Body of pancreas (tissue), 4 donors: ENCODE results near the gene TMEM250.

Experiments
- CTCF ChIP-seq, 7 experiments: fragments of 450-650 bp in 4 of 7; fragments of 200-600 bp in 3 of 7; sonication (generic) in 3 of 7; IDR thresholded peaks; one replicate each; pipeline ENCODE4 v1.5.1; 2016 to 2019; ENCODE audit warnings: antibody characterized with exemption in 7 of 7
- POLR2A ChIP-seq, 3 donors: fragments of 450-650 bp; IDR thresholded peaks; one replicate each; pipeline ENCODE4 v1.6.1; 2016; ENCODE audit warnings: antibody characterized with exemption in 3 of 3, mild to moderate bottlenecking in 2 of 3

GRCh38 chr9:136074706-136075105 is 44.0 kb downstream of the TMEM250 start:
- TF ChIP-seq POLR2A (IDR thresholded peaks at IDR 0.05) (no peak), CTCF (IDR thresholded peaks at IDR 0.05) (no peak)
